GM19328 (cell line): ENCODE data around the gene C11orf97.

Source experiments
- ATAC-seq: cut with Tn5 transposase; IDR thresholded peaks from one replicate; pipeline ENCODE4 v1.9.1; 2021; ENCODE audit warnings: mild to moderate bottlenecking, moderate library complexity; ENCODE audit not compliant: unreplicated experiment

C11orf97 gene

GRCh38 chr11:94524341-94524740, 12.1 kb downstream of the C11orf97 start:
- ATAC-seq = no peak

GRCh38 chr11:94525546-94526324, 13.5 kb downstream of the C11orf97 start:
- ATAC-seq = no peak

- no peak for ATAC-seq
These were observed 14.6 kb downstream of the C11orf97 start for GRCh38 chr11:94526645-94527438.

GRCh38 chr11:94528551-94528950, 16.3 kb downstream of the C11orf97 start:
- ATAC-seq = no peak

GRCh38 chr11:94532211-94532610, 19.9 kb downstream of the C11orf97 start:
- no peak for ATAC-seq

- no peak for ATAC-seq
These were observed 20.9 kb downstream of the C11orf97 start for GRCh38 chr11:94533206-94533605.

- ATAC-seq = no peak
These were observed 21.7 kb downstream of the C11orf97 start for GRCh38 chr11:94533696-94534630.

GRCh38 chr11:94536386-94536785, 24.1 kb downstream of the C11orf97 start:
- no peak for ATAC-seq

GRCh38 chr11:94537031-94537600, 24.9 kb downstream of the C11orf97 start:
- no peak for ATAC-seq

GRCh38 chr11:94539420-94539819, 27.2 kb downstream of the C11orf97 start:
- no peak for ATAC-seq

GRCh38 chr11:94543695-94544645, 31.7 kb downstream of the C11orf97 start, which contains the start of gene FUT4:
FUT4 (plus strand) TSS chr11:94543921; CDS start chr11:94544134, 213 bp downstream.
- ATAC-seq = peak; percentile 85

GRCh38 chr11:94544646-94545263, 32.5 kb downstream of the C11orf97 start:
- no peak for ATAC-seq

- no peak for ATAC-seq
These were observed 33.3 kb downstream of the C11orf97 start for GRCh38 chr11:94545264-94546161.

GRCh38 chr11:94546162-94546470, 33.9 kb downstream of the C11orf97 start:
- no peak for ATAC-seq

- ATAC-seq = no peak
These were observed 34.6 kb downstream of the C11orf97 start for GRCh38 chr11:94546886-94547285.

GRCh38 chr11:94549146-94549545, 36.9 kb downstream of the C11orf97 start:
- no peak for ATAC-seq

- no peak for ATAC-seq
These were observed 38.3 kb downstream of the C11orf97 start for GRCh38 chr11:94550513-94550912.

- ATAC-seq = no peak
These were observed 41.7 kb downstream of the C11orf97 start for GRCh38 chr11:94553938-94554337.
